OCI-LY7 (cell line): ENCODE results near the gene DXO. TPM values are rescaled to one million over a fixed set of nuclear protein-coding genes. Genes with fewer than 3 reads are reported as not detected.

Experiments used
- BruUV-seq: library from RNA; stranded (reverse); fragments of 400-500 nt; replicated peaks from 2 replicates; lab custom pipeline; 2021; lab: Mats Ljungman, UMichigan
- CTCF ChIA-PET: fragments of 300-600 bp; sonication (Branson Sonifier 250); formaldehyde crosslinking; loops from one replicate; lab custom pipeline; 2022; ENCODE audit warnings: antibody characterized with exemption; ENCODE audit not compliant: unreplicated experiment; lab: Charles Lee
- POLR2A ChIA-PET: fragments of 300-600 bp; sonication (Branson Sonifier 250); formaldehyde crosslinking; loops from one replicate; lab custom pipeline; 2022; ENCODE audit warnings: antibody characterized with exemption; lab: Charles Lee
- DNase-seq: peaks from one replicate; pipeline ENCODE4 v3.0.0-alpha.2; 2015; ENCODE audit warnings: low spot score
- H2AFZ ChIP-seq: fragments of 200-600 bp; sonication (generic), shearing (Covaris generic); 2 replicates; pipeline ENCODE4 v1.6.1; 2014; ENCODE audit warnings: mild to moderate bottlenecking, antibody characterized with exemption, low read length, moderate library complexity
- H3K27ac ChIP-seq: fragments of 200-600 bp; sonication (generic); 2 replicates; pipeline ENCODE4 v1.5.1; 2014; ENCODE audit warnings: mixed run types, low read depth, mild to moderate bottlenecking, moderate library complexity, low read length, inconsistent platforms; ENCODE audit not compliant: poor library complexity, severe bottlenecking
- H3K36me3 ChIP-seq: fragments of 200-600 bp; sonication (generic); 2 replicates; pipeline ENCODE4 v1.6.1; 2014; ENCODE audit warnings: mild to moderate bottlenecking, antibody characterized with exemption, low read length, moderate library complexity, mixed read lengths; ENCODE audit not compliant: insufficient read depth
- H3K4me1 ChIP-seq: fragments of 200-600 bp; sonication (generic); 2 replicates; pipeline ENCODE4 v1.5.1; 2014; ENCODE audit warnings: mild to moderate bottlenecking, low read length; ENCODE audit not compliant: insufficient read depth, poor library complexity, severe bottlenecking
- H3K4me2 ChIP-seq: fragments of 200-600 bp; sonication (generic); 2 replicates; pipeline ENCODE4 v1.6.1; 2014; ENCODE audit warnings: mild to moderate bottlenecking, low read length
- H3K4me3 ChIP-seq: fragments of 200-600 bp; sonication (generic); 2 replicates; pipeline ENCODE4 v1.5.1; 2014; ENCODE audit warnings: mild to moderate bottlenecking, low read depth, low read length; ENCODE audit not compliant: poor library complexity, severe bottlenecking
- H3K79me2 ChIP-seq: fragments of 200-600 bp; sonication (generic); 2 replicates; pipeline ENCODE4 v1.6.1; 2016; ENCODE audit warnings: low read depth, mild to moderate bottlenecking, low read length, moderate library complexity, mixed read lengths; ENCODE audit not compliant: insufficient read depth
- H3K9me2 ChIP-seq: fragments of 200-600 bp; sonication (generic); 2 replicates; pipeline ENCODE4 v1.6.1; 2016; ENCODE audit warnings: mild to moderate bottlenecking, low read length, mixed read lengths; ENCODE audit not compliant: insufficient read depth
- H3K9me3 ChIP-seq: fragments of 200-600 bp; sonication (generic); 2 replicates; pipeline ENCODE4 v1.6.1; 2014; ENCODE audit warnings: mild to moderate bottlenecking, mixed run types, low read length, mixed read lengths
- H4K20me1 ChIP-seq: fragments of 200-600 bp; sonication (generic); 2 replicates; pipeline ENCODE4 v1.6.1; 2014; ENCODE audit warnings: mild to moderate bottlenecking, antibody characterized with exemption, low read length, moderate library complexity, mixed read lengths; ENCODE audit not compliant: insufficient read depth
- EZH2phosphoT487 ChIP-seq: fragments of 200-600 bp; sonication (generic); IDR thresholded peaks from 2 replicates; pipeline ENCODE4 v1.6.1; 2018; ENCODE audit warnings: low read depth, borderline replicate concordance, mild to moderate bottlenecking, mixed run types, antibody characterized with exemption, low read length, moderate library complexity, mixed read lengths
- intact Hi-C: fragments of 100-400 bp; cut with micrococcal nuclease; formaldehyde crosslinking; loops from one replicate; pipeline ENCODE4 v1.10.0; 2022; ENCODE audit not compliant: unreplicated experiment
- total RNA-seq, 2 experiments: library from RNA; depleted of rRNA in 1 of 2; stranded (reverse); fragments of >200 nt in 1 of 2; shearing (Covaris generic) in 1 of 2; gene quantifications; 2 replicates each; pipeline ENCODE4 v1.2.3, GENCODE V29; 2014 to 2022
- TF ChIP-seq, protein P1 (sequence below): fragments of 200-600 bp; sonication (generic); conservative IDR thresholded peaks from 2 replicates; pipeline ENCODE4 v1.5.1; 2014; ENCODE audit warnings: mild to moderate bottlenecking, antibody characterized with exemption, low read length, moderate library complexity, mixed read lengths

Gene DXO
- total RNA-seq, 2 experiments from 2014 or later: 17.5 to 36.5 TPM

GRCh38 chr6:31965700-31966099 lies 6.2 kb downstream of the DXO start:
- Histone ChIP-seq H3K4me3 (no peak overlapping the region), H3K36me3 (peaks cover 79% of the 10 kb centered on the region), H3K9me2 (no peaks in the 10 kb centered on the region), H3K79me2 (no peaks in the 10 kb centered on the region), H4K20me1 (no peaks in the 10 kb centered on the region), H3K4me1 (peaks cover 5% of the 10 kb centered on the region), H3K9me3 (no peaks in the 10 kb centered on the region), H3K4me2 (no peak overlapping the region), H2AFZ (no peak overlapping the region), H3K27ac (no peak overlapping the region)
- no TSS peak for BruUV-seq
- intact Hi-C loops: no loop called here
- no peak for DNase-seq
- ChIA-PET CTCF (no interaction called here), POLR2A (interaction anchor here (0.6 kb wide), 2 partner anchors 61 to 718 kb away, joined by 3 to 4 read pairs; no protein-coding TSS in a partner anchor)
- TF ChIP-seq, protein P1, sequence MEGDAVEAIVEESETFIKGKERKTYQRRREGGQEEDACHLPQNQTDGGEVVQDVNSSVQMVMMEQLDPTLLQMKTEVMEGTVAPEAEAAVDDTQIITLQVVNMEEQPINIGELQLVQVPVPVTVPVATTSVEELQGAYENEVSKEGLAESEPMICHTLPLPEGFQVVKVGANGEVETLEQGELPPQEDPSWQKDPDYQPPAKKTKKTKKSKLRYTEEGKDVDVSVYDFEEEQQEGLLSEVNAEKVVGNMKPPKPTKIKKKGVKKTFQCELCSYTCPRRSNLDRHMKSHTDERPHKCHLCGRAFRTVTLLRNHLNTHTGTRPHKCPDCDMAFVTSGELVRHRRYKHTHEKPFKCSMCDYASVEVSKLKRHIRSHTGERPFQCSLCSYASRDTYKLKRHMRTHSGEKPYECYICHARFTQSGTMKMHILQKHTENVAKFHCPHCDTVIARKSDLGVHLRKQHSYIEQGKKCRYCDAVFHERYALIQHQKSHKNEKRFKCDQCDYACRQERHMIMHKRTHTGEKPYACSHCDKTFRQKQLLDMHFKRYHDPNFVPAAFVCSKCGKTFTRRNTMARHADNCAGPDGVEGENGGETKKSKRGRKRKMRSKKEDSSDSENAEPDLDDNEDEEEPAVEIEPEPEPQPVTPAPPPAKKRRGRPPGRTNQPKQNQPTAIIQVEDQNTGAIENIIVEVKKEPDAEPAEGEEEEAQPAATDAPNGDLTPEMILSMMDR: no peak
- no peak for TF ChIP-seq EZH2phosphoT487

- no TSS peak for BruUV-seq
- intact Hi-C loops: no loop called here
- Histone ChIP-seq H3K4me3 (no peak overlapping the region), H3K4me1 (peaks cover 11% of the 10 kb centered on the region), H3K9me3 (no peaks in the 10 kb centered on the region), H3K79me2 (peaks cover 8% of the 10 kb centered on the region; the same call in 1 of the 2 replicates), H4K20me1 (no peaks in the 10 kb centered on the region), H3K4me2 (no peak overlapping the region), H2AFZ (no peak overlapping the region), H3K27ac (no peak overlapping the region), H3K9me2 (no peaks in the 10 kb centered on the region), H3K36me3 (peaks cover 62% of the 10 kb centered on the region)
- ChIA-PET CTCF (no interaction called here), POLR2A (no interaction called here)
- no peak for DNase-seq
- TF ChIP-seq, protein P1: no peak
- no peak for TF ChIP-seq EZH2phosphoT487
These were observed 8.0 kb downstream of the DXO start for GRCh38 chr6:31963921-31964320.

DNA sequence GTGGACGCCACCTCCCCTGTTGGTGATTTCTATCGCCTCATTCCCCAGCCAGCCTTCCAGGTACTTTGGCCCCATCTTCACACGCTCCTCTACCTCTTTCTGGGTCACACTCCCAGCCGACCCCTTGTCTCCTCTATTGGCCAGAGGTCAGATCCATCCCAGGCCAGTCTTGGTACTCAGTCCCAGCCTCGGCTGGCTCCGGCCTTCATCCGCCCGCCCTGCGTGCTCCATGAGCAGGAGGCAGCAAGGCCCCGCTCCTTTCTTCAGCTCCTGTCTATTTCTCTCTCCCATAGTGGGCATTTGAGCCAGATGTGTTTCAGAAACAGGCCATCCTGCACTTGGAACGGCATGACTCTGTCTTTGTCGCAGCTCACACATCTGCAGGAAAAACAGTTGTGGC lies 10.3 kb downstream of the DXO start:
- Histone ChIP-seq H4K20me1 (no peaks in the 10 kb centered on the region), H3K9me3 (no peaks in the 10 kb centered on the region), H3K9me2 (no peaks in the 10 kb centered on the region), H3K79me2 (peaks cover 21% of the 10 kb centered on the region; the same call in 1 of the 2 replicates), H2AFZ (no peak overlapping the region), H3K27ac (no peak overlapping the region), H3K36me3 (peaks cover 47% of the 10 kb centered on the region), H3K4me3 (no peak overlapping the region), H3K4me2 (no peak overlapping the region), H3K4me1 (peaks cover 18% of the 10 kb centered on the region)
- intact Hi-C loops: no loop called here
- ChIA-PET POLR2A (no interaction called here), CTCF (interaction anchor here (0.5 kb wide), 1 partner anchor 151 kb away, joined by 3 read pairs; no protein-coding TSS in a partner anchor)
- BruUV-seq: no TSS peak
- DNase-seq: no peak
- TF ChIP-seq, protein P1: no peak
- no peak for TF ChIP-seq EZH2phosphoT487
